ENCODE measurements around the gene KHDC4.

DNA sequence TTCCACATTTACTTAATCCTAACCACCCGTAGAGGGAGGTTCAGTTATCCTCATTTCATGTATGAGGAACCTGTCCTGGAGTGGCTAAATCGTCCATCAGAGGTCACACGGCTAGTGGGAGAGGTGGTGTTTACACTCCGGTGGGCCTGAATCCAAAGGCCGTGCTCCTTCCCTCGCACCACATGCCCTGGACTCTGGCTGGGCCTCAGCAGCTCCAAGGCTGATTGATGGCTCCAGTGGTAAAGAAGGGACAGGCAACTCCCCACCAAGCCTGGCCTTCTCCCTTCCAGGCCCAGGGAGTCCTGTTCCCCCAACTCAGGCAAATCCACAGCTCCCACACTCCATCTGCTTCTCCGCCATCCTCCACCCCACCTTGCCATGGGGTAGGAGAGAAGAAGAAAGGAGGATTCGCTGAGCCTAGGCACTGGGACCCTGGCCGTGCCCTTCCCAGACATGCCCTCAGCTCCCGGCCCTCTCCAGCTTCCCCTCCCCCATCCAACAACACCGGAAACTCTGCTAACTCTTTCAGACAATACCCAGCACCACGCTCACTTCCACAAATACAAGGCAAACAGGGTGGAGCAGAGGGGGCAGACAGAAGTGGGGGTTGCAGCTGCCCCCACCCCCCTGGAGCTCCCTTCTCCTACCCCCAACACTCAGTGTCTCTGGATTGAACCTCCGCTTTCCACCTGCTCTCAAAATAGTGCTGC, 33.3 kb upstream of the KHDC4 start:
- TF ChIP-seq, protein P1, sequence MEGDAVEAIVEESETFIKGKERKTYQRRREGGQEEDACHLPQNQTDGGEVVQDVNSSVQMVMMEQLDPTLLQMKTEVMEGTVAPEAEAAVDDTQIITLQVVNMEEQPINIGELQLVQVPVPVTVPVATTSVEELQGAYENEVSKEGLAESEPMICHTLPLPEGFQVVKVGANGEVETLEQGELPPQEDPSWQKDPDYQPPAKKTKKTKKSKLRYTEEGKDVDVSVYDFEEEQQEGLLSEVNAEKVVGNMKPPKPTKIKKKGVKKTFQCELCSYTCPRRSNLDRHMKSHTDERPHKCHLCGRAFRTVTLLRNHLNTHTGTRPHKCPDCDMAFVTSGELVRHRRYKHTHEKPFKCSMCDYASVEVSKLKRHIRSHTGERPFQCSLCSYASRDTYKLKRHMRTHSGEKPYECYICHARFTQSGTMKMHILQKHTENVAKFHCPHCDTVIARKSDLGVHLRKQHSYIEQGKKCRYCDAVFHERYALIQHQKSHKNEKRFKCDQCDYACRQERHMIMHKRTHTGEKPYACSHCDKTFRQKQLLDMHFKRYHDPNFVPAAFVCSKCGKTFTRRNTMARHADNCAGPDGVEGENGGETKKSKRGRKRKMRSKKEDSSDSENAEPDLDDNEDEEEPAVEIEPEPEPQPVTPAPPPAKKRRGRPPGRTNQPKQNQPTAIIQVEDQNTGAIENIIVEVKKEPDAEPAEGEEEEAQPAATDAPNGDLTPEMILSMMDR (IDR thresholded peaks at IDR 0.05; ENCODE audit: insufficient read depth, low read depth, low read length), result no peak
- no peak for TF ChIP-seq EZH2 (IDR thresholded peaks at IDR 0.05; ENCODE audit: insufficient read depth, low read length)
